ENCODE data around the gene RBM46.
"Not testable (repeated sequence)": the region's sequence is repeated elsewhere in the genome, so short reads cannot be mapped to it uniquely, and the experiment has no call there.

RBM46 gene

GRCh38 chr4:154838155-154838554, 57.1 kb downstream of the RBM46 start:
- no peak for DNase-seq

DNA sequence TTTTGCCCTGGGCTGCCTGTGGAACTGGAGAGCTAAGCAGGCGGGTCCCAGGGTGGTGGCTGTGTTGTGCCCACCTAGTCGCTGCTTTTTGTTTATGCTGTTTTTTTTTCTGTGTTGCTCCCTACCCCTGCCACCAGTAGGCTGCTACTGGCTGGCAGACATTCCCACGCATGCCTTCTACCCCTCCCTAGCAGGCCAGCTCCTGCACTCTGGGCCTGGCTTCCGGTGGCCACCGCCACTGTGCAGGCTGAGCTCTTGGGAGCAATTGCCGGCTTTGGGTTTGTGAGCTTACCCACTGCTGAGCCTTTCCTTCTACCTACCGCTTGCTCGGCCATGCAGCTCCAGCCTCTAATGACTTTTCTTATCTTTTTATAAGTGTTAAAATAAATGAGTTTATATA, 57.6 kb downstream of the RBM46 start:
- DNase-seq, result no peak

GRCh38 chr4:154854362-154854761, 73.3 kb downstream of the RBM46 start:
- DNase-seq, result peak in 1 of 2 experiments; percentile 1

GRCh38 chr4:154858166-154858565, 77.1 kb downstream of the RBM46 start:
- DNase-seq, result no peak

DNA sequence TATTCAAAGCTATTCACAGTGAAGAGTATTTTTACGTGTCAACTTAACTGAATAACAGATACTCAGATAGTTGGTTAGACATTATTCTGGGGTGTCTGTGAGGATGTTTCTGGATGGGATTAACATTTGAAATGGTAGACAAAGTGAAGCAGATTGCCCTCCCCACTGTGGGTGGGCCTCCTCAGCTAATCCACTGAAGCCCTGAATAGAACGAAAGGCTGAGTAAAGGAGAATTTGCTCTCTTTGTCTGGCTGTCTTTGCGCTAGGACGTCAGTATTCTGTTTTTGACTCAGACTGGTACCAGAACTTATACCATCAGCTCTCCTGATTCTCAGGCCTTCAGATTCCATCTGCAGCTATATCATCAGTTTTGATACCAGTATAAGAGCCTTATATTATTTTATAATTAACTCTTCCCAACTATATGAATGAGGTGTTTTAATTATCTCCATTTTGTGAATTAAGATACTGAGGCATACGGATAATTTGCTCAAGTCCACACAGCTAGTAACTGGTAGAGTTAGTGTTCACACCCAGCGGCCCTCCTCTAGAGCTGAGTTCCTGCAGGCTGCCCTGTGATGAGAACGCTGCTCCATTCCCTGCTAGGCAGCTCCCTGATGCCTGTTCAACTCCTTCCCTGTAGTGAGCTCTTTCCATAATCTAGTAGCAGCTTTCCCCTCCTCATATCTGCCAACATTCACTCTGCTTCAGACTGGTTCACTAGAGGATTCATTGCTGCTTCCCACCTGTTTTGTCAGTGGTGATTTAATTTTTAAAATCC, 87.5 kb downstream of the RBM46 start:
- DNase-seq, result no peak

DNA sequence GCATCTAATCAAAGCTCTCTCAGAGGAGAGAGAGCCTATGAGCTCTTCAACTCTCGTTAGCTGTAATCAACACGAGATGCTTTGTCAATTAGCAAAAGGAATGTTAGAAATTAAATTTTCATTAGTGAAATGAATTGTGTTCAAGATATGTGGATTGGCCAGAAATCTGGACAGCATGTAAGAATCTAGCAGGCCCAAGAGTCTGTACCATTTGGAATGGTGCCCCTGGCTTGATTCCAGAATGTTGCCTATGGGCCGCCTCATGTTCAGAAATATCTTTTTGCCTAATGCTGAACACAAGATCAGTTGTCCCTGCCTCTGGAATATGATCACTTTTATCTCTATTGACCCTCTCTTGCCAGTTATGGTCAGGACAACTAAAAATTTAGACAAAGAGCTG, 88.2 kb downstream of the RBM46 start:
- DNase-seq, result no peak

DNA sequence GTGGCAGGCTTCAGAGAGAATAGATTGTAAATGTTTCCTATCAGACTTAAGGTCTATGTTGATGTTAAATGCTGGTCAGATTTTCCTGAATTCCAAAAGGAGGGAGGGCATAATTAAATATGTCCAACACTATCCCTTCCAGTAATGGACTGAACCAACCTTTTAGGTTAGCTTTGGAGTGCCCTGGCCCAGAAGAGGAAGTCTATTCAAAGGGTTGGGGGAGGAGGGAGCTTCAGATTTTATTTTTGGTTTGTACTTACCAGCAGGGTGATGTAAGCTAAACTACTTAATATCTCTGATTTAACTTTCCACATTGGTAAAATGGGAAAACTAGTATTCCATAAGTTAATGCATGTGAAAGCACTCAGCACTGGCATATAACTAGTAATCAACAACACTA, 91.1 kb downstream of the RBM46 start:
- DNase-seq, result no peak

GRCh38 chr4:154874049-154874448, 93.0 kb downstream of the RBM46 start:
- not testable (repeated sequence) for DNase-seq

- no peak for DNase-seq
These were observed 96.2 kb downstream of the RBM46 start for GRCh38 chr4:154877110-154877760.

Data from NCI-H524 (cell line).